T-helper 22 cell (primary cell): ENCODE data around the gene USP32.
"Not testable (repeated sequence)": the region's sequence is repeated elsewhere in the genome, so short reads cannot be mapped to it uniquely, and the experiment has no call there.

Experiments
- DNase-seq: peaks from one replicate; pipeline ENCODE4 v3.0.0-alpha.2; 2020; ENCODE audit warnings: low read depth

Gene USP32

DNA sequence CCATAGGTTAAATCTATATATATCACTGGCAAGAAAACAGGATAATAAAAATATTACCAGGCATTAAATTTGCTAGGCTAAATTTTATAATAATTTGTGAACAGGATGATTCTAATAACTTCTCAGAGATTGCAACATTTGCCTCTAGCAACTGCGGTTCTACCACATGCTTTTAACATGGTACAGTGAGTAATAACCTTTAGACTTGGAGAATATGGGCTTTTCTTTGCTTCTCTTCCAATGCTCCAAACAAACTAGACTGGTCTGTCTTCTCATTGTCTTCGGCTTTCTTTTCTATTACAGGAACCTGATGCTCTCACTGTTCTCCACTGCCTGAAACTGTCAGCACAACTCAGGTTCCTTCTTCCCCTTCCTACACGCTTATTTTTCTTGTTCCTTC, 161.6 kb downstream of the USP32 start:
- no peak for DNase-seq

DNA sequence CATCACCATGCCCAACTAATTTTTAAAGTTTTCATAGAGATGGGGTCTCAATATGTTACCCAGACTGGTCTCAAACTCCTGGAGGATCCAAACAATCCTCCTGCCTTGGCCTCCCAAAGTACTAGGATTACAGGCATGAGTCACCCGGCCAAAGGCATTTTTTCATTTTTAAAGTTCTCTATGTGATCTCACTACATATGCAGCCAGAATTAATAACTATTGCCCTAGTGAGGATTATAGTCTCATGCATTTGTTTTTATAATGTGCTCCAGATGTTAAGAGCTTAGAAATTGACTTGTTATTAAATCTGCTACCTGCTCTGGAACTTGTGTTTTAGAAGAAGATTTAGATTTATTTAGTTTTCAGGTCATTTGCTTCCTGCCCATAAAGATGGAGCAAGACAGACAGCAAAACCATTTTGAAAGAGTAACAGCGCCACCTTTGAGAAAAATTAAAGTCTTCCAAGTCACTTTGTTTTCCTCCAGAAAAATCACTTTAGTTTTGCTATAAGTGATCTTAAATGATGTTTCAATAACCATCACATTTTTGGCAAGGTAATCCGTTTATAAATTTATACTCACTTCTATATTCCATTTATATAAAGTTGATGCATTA, 162.6 kb downstream of the USP32 start:
- DNase-seq = no peak

DNA sequence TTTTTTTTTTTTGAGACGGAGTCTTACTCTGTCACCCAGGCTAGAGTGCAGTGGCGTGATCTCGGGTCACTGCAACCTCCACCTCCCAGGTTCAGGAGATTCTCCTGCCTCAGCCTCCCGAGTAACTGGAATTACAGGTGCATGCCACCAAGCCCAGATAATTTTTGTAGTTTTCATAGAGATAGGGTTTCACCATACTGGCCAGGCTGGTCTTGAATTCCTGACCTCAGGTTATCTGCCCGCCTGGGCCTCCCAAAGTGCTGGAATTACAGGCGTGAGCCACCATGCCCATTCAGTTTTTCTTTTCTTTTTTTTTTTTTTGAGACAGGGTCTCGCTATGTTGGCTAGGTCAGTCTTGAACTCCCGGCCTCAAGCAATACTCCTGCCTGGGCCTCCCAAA, 164.7 kb downstream of the USP32 start:
- DNase-seq = not testable (repeated sequence)

DNA sequence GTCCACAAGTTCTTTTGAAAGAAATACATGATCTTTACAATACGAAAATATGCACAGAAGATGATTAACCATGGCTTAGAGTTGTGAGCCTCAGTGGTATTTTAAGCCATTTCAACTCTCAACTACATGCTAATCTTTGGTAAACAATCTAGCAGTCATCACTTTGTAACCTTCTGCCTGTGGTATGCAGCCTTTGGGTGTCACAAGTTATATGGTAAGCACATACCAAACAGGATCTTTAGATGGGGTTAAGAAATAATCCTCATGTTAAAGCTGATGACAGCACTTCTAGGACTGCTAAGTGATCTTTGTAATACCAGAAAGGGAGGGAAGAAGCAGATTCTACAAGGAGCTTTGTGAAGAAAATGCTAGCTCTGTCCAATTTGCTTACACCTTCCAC, 167.9 kb downstream of the USP32 start:
- no peak for DNase-seq

DNA sequence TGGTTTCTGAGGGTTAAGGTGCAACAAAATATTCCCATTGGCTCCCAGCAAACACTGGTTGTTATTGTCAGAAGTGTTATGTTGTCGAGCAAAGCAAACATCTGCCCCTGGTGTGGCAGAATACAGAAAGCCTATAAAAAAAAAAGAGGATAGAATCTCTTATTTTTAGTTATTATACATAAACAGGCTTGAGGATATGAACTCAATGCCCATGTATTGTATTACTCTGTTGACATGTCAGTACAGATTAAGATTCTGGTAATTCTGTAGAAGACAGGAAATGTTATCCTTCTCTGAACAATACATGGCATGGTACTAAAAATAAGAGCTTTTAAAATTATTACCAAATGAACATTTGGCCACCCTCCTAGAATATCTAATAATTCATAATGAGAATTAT, 168.5 kb downstream of the USP32 start:
- DNase-seq = no peak

DNA sequence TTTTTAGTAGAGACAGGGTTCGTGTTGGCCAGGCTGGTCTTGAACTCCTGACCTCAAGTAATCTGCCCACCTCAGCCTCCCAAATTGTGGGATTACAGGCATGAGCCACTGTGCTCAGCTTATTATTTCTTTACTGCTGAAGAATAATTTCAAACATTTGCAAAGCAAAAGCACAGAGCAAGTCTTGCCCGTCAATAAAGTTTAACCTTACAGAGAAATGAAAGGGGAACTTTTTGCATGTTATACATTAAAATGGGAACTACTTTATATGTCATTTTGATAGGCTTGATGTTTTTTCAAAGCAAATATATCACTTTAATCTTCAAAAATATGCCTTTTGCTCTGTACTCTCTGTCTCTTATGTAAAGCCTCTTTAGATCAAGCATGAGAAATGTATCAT, 173.2 kb downstream of the USP32 start:
- not testable (repeated sequence) for DNase-seq

DNA sequence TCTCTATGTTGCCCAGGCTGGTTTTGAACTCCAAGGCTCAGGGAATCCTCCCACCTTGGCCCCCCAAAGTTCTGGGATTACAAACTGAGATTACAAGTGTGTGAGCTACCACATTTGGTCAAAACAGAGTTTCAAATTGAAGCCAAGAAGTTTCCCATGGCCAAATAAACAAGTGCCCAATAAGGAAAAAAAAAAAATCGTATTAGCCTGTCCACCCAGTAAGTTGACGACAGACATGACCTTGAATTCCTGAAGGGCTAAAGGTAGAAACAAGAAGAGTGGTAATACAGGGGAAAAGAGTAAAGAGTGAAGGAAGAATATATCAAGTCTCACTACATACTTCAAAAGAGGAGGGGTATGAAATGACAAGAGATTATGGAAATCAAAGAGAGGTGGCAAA, 176.0 kb downstream of the USP32 start:
- DNase-seq = not testable (repeated sequence)

DNA sequence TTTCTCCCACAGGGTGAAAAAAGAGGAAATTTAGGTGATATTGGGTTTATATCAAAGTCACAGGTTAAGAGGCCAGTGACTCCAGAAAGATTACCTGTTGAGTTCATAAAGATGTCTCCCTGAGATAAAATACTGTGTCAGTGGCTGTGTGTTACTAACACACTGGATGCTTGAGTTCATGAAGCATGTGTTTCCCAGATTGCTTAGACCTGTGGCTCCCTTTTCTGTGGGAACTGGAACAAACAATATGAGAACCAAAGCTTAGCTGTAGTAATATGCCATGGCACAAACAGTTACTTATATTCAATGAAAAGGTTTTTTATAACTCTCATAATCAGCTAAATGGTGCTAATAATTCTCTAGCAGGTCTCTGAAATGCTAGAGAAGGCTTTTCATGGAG, 180.7 kb downstream of the USP32 start:
- not testable (repeated sequence) for DNase-seq

DNA sequence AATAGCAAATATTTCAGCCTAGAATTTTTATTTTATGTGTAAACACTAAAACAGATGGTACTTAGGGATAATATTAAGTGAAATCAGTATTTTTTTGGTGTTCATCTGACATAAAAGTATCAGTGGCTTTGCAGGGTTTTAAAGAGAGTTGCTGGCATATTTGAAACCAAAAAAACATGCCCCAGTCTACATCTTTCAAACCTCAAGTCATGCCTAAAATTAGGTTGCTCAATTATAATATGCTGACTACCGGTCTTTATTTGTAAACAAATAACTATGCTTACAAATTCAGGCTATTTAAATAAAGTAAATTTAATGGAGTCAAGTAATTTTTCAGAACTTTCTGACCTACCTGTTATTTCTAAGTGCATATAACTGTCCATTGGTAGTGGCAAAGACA, 183.6 kb downstream of the USP32 start:
- not testable (repeated sequence) for DNase-seq

DNA sequence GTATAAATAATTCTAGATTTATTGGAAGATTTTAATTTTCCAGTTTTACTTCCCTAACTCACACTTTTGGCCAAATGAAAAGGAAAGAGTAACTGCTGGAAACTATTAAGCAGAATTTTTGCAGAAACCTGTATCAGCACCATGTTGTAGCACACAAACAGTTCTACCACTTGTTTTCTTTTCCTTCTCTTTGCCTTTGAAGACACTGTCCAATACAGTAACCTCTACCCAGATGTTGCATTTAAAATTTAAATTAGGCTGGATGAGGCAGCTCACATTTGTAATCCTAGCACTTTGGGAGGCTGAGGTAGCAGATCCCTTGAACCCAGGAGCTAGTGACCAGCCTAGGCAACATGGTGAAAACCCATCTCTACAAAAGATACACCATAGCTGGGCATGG, 186.2 kb downstream of the USP32 start:
- DNase-seq = not testable (repeated sequence)

DNA sequence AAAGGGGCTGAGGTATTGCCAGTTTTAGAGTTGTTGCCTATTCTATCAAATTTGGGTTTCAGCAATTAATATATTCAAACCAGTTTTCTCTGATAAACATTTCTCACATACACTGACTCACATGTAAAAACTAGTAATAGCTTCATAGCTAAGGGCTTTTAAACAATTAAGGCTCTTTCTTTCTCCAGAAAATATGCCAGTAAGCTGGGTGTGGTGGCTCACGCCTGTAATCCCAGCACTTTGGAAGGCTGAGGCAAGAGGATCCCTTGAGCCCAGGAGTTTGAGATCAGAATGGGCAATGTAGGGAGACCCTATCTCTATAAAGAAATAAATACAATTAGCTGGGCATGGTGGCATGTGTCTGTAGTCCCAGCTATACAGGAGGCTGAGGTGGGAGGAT, 193.3 kb downstream of the USP32 start:
- DNase-seq = not testable (repeated sequence)

DNA sequence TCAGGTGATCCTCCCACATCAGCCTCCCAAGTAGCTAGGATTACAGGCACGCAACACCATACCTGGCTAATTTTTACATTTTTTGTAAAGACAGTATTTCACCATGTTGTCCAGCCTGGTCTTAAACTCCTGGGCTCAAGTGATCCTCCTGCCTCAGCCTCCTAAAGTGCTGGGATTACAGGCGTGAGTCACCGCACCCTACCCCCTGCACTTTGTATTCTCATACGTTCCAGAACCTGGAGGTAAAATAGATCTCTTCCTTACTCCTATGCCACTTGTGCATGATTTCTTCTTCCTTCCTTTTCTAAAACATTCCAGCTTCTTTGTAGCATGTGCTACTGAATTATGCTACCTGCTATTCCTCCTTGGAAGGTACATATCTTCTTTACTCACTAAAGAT, 197.8 kb downstream of the USP32 start:
- not testable (repeated sequence) for DNase-seq

DNA sequence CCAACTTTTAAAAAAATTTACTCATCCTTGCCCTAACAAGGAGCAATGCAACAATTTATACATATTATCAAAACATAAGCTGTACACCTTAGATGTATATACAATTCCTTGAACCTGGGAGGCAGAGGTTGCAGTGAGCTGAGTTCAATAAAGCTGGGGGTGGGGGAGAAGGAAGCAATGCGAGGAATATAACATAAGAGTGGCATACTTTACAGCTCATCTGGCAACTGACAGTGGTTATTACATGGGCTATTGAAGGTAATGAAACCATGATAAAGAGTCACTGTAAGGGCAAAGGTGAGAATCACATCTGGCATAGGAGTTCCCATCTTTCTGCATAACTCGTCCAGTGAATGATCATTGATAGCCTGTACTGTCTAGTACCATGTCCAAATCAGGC, 198.5 kb downstream of the USP32 start:
- no peak for DNase-seq

DNA sequence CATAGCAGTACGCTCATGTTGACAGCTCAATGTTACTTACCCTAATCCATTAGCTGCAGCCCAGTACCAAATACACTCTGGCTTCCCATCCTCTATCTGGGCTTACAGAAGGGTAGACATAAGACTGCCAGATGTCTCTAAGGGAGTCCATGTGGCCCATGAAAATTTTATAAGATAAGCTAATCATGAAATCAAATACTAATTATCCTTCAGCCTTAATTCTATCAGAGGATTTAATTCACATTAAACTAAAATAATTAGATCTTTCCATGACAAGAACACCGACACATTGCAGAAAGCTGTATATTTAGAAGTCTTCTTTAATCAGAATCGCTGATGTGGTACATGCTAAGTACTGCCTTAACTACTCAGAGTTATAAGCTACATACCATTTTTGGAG, 198.9 kb downstream of the USP32 start:
- DNase-seq = not testable (repeated sequence)

DNA sequence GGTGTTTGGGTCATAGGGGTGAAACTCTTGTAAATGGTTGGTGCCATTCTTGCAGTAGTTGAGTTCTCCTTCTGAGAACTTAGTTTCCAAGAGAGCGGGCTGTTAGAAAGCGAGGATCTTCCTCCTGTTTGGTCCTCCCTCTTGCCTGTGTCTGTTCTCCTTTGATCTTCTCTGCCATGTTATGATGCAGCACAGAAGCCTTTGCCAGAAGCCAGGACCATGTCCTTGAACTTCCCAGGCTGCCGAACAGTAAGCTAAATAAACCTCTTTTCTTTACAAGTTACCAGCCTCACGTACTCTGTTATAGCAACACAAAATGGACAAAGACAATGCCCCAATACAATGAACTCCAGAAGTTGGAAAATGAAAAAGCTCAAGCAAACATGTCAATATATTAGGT, 201.9 kb downstream of the USP32 start:
- not testable (repeated sequence) for DNase-seq

DNA sequence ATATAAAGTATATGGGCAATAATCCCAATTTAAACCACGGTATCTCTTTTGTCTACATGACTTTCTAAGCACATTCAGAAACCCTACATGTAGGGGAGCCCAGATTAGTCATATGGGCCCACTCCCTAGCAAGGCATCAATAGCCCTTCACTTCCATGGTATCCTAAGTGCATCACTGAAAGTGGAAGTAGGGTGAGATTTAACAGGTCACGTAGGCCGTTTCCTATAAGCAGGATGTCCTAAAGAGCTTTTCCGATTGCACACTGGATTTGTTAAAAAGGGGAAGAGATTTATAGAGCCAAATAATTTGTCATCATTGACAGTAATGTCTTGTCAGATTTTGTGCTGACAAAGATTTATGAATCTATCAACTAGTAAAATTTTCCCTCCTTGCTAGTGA, 203.2 kb downstream of the USP32 start:
- DNase-seq = no peak

DNA sequence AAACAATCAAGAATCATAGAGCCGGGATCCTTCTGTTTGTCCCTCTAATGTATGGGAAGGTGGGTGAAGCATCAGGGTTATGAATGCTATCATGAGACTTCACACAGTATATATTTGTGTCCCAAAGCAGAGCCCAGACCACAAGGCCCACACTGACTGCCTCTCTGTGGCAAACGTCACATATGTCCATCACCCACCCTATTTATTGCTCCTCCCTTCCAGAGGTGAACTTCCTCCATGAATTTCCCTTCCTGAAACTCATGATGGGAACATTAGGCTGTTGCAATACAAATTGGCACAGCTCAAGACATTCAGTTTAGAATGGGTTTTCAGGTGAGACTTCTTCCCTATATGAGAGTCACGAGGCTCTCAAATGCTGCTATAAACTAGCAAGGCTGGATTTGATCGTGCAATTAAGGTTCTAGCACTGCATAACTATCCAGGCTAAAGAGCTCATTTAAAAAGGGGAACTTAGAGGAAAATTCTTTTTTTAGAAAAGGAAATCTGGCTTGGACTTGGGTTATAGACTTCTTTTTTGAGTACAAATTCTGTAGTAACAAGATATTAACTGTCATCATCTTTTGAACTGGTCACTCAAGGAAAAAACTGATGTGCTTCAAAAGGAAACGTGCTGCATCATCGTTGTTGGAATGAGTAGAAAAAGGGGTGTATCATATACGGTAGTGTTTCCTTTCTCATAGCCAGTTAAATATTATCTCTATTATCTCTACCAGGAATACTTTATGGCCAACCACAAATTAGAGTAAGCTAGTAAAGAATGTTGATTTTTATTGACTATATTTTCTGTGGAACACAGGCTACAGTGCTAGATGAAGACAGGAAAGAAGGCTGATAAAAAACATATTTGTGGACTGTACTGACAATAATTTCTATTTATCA, 204.8 kb downstream of the USP32 start:
- DNase-seq = not testable (repeated sequence)

DNA sequence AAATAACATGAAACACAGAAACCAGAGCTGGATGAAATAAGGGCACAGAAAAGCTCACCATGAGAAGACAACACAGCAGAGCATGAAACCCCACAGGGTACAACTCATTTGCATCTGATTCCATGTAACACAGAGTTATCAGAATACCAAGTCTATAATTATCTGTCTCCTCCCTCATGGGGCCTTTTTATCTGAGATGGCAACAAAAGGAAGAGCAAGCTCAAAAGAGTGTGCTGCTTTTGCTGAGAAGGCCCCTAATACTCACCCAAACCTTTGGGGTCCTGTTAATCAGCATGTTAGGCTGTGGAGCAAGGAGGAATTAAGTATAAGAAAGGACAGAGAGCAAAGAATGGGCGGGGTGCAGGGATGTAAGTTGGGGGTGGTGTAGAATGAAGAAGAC, 205.6 kb downstream of the USP32 start:
- not testable (repeated sequence) for DNase-seq

DNA sequence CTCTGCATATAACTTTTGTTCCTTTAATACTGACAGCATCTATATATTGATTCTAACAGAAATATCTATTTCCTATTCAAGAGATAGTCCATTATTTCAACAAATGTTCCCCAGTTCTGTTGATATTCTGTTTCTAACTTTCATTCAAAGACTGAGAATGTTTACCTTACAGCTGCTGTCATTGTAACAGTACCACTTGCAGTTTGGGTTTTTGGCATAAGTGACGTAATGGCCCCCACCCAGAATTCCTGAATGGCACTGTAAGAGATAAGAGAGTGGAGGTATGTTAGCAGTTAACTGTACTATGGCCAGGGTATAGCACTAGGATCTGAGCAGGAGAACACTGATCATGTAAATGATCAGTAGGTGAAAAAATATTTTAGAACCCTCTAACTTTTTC, 211.6 kb downstream of the USP32 start:
- not testable (repeated sequence) for DNase-seq

DNA sequence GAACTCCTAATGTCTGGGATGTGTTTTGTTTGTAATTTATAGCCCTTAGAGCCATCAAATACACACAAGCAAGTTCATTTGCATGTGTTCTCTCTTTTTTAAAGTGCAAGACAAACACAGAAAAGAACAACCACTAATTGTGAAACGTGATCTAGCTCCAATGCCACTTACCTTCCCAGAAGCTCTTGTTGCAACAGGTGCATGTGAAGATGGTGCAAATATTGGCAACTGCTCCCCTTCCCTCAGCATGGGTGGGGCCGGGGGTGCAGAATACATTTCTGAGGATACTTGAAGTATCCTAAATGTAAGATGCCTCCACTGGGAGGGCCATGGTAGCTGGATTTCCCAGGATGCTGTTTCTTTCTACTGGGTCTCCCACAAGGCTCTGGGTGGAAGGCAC, 213.8 kb downstream of the USP32 start:
- DNase-seq = not testable (repeated sequence)

DNA sequence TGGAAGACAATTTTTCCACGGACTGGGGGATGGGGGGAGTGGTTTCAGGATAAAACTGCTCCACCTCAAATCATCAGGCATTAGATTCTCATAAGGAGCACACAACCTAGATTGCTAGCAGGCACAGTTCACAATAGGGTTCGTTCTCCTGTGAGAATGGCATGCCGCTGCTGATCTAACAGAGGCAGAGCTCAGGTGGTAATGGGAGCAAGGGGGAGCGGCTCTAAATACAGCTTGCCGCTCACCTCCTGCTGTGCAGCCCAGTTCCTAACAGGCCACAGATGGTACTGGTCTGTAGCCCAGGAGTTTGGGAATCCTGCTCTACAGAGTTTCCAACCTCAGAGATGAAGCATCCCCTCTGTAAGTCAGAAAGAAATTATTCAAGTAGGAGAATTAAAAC, 215.2 kb downstream of the USP32 start:
- not testable (repeated sequence) for DNase-seq

DNA sequence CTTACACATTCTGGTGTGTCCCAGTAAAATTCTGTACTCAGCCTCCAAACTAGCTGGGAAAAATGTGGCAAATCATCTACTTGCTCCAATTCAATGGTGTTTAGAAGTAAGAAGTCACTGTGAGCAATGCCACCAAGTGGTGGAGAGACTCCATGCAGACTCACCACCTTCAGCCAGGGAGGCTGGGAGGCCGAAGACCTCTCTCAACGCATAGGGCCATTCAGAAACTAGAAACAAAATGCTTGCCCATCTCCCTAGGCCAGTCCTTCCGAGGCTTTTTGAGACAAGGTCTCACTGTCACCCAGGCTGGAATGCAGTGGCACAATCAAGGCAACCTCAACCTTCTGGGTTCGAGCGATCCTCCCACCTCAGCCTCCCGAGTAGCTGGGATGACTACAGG, 217.2 kb downstream of the USP32 start:
- not testable (repeated sequence) for DNase-seq

DNA sequence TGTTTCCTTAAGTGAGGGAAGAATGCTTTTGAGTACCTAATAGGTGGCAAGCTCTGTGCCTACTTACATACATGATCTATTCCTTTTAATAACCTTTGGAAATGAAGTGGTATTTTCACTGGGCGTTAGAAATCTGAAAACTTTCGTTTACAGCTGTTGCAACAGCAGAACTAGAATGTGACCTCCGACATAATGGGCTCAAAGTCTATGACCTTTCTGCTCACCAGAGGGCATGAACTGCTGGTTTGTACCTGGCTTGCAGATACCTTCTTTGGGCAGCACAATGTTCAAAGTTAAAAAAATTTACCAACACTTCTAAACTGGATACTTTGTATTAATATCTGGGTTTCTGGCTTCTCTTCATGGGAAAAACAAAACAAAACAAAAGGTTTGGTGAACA, 217.9 kb downstream of the USP32 start:
- no peak for DNase-seq
